Cardiac fibroblast (primary cell): ENCODE data around the gene BRAT1.

Experiments used
- DNase-seq, 2 donors: peaks; one replicate each; pipeline versions ENCODE4 v3.0.0 to v3.0.0-alpha.2; 2010; ENCODE audit warnings: low read depth in 2 of 2
- H3K4me3 ChIP-seq, 2 donors: replicated peaks in 1 of 2; 1 replicate in 1 of 2; 2 replicates in 1 of 2; pipeline ENCODE4 v1.5.1; 2011; ENCODE audit warnings: low read depth in 2 of 2, low read length in 2 of 2, mild to moderate bottlenecking in 2 of 2, moderate library complexity in 1 of 2
- TF ChIP-seq, protein P1 (sequence below): IDR thresholded peaks from one replicate; pipeline ENCODE4 v1.5.1; 2011; ENCODE audit warnings: low read depth, mild to moderate bottlenecking, low read length, inconsistent platforms

Gene BRAT1

DNA sequence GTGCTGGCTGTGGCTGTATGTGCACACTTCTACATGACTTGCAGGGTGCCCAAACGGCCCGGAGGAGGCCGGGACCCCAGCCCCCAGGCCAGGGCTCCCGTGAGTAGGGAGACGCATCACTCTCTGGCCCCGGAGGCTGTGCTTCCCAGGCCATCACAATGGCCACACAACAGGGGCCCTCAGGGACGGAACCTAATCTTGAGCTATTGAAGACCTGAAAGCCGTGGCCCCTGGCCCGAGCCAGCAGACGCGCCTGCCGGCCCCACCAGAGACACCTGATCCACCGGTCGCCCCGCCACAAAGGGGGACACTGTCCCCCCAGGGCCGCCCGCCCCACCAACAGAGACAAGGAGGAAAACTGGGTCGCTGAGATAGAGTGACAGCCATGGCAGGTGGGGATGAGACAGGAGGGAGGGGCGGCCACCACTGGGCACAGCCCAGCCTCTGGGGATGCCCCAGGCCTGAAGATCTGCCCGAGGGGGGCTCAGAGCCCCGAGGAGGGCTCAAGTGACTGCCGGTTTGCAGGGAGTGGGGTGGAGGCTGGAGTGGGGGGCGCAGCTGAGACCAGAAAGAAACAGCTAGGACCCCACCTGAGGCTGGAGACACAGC lies 45.9 kb downstream of the BRAT1 start:
- no peak for DNase-seq
- no peak overlapping the region for H3K4me3 ChIP-seq
- TF ChIP-seq, protein P1, sequence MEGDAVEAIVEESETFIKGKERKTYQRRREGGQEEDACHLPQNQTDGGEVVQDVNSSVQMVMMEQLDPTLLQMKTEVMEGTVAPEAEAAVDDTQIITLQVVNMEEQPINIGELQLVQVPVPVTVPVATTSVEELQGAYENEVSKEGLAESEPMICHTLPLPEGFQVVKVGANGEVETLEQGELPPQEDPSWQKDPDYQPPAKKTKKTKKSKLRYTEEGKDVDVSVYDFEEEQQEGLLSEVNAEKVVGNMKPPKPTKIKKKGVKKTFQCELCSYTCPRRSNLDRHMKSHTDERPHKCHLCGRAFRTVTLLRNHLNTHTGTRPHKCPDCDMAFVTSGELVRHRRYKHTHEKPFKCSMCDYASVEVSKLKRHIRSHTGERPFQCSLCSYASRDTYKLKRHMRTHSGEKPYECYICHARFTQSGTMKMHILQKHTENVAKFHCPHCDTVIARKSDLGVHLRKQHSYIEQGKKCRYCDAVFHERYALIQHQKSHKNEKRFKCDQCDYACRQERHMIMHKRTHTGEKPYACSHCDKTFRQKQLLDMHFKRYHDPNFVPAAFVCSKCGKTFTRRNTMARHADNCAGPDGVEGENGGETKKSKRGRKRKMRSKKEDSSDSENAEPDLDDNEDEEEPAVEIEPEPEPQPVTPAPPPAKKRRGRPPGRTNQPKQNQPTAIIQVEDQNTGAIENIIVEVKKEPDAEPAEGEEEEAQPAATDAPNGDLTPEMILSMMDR: no peak

GRCh38 chr7:2508327-2509215 lies 46.8 kb downstream of the BRAT1 start:
- peak; percentile 40 to 64 for DNase-seq
- H3K4me3 ChIP-seq: no peak overlapping the region
- TF ChIP-seq, protein P1: no peak

DNA sequence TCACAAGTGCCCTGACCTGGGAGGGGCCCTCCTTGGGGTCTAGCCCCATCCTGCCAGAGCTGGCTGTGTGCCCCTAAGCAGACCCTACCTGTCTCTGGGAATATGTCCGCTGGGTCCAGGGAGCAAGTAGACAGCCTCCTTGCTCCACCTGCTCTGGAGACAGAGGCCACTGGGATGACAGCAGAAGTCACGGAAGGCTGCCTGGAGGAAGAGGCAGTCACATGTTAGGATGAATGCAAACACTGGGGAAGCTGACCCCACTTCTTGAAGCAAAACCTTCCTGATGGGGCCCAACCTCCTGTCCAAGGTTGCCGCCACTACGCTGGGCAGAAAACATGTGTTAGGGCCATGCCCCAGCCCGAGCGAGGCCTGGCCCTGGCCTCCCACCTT lies 47.4 kb downstream of the BRAT1 start:
- no peak overlapping the region for H3K4me3 ChIP-seq
- DNase-seq: no peak
- TF ChIP-seq, protein P1: no peak

GRCh38 chr7:2507208-2507916 lies 48.0 kb downstream of the BRAT1 start:
- H3K4me3 ChIP-seq: no peak overlapping the region
- DNase-seq: no peak
- TF ChIP-seq, protein P1: no peak

DNA sequence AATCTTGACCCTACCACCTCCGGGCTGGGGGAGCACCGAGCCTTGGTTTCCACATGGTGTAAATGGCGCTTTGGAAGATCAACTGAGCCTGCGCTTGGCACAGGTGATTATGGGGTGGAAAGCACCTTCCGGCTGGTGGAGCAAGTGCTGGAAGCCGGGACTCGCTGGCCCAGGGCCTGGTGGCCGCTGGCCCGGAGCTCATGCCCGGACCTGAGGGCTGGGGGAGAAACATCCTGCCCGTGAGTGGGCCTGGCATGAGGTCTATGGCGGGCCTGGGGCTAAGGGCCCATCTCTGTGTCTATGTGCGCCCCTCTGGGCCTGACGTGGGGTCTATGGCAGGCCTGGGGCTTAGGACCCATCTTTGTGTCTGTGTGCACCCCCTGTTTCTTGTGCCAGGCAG lies 49.9 kb downstream of the BRAT1 start:
- TF ChIP-seq, protein P1: no peak
- no peak overlapping the region for H3K4me3 ChIP-seq

GRCh38 chr7:2504889-2505375 lies 50.4 kb downstream of the BRAT1 start:
- no peak overlapping the region for H3K4me3 ChIP-seq
- TF ChIP-seq, protein P1: no peak
- no peak for DNase-seq

More for the DNA sequence above, 49.9 kb downstream of the BRAT1 start:
- no peak for DNase-seq
